ENCODE measurements around the gene PSMA4.
"Not testable (repeated sequence)": the region's sequence is repeated elsewhere in the genome, so short reads cannot be mapped to it uniquely, and the experiment has no call there.

The PSMA4 gene

DNA sequence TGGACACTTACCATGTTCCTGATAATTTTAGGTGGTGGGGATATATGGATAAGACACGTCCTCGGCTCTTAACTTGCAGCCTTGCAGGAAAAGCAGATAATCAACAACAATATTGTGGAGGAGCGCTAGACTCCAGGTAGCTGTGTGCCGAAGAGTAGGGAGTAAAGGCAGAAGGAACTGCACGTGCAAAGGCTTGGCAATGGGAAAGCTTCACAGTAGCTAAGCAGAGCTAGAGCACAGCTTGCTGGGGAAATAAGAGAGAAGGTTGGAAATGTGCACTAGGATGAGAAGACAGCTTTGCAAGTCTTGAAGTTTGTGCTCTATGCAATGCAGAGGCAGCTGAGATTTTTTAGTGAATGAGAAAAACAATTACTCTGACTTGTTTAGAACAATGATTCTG lies 12.4 kb downstream of the PSMA4 start:
- DNase-seq: no peak

DNA sequence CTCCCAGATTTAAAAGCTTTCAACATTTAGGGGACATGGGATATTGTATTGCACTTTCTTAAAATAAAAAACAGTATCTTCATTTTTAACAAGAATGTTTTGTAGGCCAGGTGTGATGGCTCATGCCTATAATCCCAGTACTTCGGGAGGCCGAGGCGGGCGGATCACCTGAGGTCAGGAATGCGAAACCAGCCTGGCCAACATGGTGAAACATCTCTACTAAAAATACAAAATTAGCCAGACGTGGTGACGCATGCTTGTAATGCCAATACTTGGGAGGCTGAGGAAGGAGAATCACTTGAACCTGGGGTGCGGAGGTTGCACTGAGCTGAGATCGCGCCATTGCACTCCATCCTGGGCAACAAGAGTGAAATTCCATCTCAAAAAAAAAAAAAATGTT lies 20.0 kb downstream of the PSMA4 start:
- DNase-seq: not testable (repeated sequence)

DNA sequence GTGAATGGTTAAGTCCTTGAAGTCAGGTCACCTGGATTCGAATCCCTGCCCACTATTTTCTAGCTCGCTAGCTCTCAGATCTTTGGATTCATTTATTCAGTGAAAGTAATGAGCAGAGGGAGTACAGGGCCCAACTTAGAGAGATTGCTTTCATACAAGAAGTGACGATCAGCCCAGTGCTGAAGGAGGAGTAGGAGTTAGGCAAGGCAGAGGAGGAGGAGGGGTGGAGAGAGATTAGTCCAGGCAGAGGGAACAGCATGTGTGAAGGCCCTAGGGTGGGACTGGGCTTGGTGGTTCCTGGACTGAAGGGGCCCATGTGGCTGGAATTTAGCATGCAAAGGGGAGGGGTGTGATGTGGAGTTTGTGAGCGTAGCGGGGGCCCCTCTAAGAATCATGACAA lies 21.2 kb downstream of the PSMA4 start:
- no peak for DNase-seq

DNA sequence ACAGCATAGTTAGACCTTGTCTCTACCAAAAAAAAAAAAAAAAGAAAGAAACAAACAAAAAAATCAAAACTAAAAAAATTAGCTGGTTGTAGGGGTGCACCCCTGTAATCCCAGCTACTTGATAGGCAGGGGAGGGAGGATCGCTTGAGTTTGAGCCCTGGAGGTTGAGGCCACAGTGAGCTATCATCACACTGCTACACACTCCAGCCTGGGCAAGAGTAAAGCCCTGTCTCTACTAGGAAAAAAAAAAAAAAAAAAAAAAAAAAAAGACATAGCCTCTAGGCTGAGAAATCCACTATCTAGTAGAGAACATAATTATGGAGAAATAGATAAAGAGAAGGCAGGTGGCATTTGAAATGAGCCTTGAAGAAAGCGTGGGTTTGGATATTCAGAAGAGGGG lies 22.8 kb downstream of the PSMA4 start:
- no peak for DNase-seq

DNA sequence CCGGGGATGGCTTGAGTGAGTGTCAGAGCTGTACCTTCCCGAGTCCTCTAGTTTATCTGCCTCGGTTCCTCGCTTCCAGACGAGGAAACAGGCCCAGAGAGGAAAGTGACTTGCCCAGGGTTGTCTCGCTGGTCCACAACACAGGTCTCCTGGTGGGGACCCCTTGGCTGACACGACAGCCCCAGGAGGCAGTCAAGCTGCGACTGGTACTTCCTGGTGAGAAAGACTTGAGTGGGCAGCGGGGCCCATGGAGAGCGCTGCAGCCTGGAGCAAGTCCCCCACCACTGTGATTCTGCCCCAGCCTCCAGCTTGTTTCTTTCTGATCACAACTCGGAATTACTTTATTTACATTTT lies 24.5 kb downstream of the PSMA4 start:
- DNase-seq: no peak

DNA sequence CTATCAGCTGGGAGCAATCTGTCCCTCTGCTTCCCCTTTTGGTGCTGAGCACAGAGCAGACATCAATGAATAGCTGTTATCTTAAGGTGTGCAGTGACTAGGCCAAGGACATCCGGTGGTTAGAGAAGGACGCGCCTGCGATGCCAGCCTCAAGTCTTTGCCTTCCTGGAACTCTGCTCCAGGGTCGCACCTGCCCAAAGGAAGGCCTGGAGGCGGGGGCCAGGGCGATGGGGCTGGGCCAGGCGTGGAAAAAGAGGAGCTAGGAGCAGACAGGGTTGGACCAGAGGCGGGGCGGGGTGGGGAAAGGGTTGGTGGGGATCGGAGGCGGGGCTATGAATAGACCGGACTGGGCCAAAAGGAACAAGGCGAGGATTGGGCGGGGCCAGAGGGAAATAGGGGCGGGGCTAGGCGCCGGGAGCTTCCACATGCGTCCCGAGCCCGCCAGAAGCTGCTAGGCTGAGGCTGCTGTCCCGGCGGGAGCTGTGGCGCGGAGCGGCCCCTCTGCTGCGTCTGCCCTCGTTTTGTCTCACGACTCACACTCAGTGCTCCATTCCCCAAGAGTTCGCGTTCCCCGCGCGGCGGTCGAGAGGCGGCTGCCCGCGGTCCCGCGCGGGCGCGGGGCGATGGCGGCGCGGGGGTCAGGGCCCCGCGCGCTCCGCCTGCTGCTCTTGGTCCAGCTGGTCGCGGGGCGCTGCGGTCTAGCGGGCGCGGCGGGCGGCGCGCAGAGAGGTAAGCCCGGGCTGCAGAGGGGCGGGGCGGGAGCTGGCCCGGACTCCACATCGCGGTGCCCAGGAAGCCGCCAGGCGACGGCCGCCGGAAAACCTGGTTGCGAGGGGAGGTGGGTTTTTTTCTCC lies 25.1 kb downstream of the PSMA4 start, which contains the start of gene CHRNA5:
CHRNA5 (plus strand) TSS at position 424 of the 854 bp plus-strand sequence; CDS start at position 624, 200 bp downstream.
- peak; percentile 84 for DNase-seq

DNA sequence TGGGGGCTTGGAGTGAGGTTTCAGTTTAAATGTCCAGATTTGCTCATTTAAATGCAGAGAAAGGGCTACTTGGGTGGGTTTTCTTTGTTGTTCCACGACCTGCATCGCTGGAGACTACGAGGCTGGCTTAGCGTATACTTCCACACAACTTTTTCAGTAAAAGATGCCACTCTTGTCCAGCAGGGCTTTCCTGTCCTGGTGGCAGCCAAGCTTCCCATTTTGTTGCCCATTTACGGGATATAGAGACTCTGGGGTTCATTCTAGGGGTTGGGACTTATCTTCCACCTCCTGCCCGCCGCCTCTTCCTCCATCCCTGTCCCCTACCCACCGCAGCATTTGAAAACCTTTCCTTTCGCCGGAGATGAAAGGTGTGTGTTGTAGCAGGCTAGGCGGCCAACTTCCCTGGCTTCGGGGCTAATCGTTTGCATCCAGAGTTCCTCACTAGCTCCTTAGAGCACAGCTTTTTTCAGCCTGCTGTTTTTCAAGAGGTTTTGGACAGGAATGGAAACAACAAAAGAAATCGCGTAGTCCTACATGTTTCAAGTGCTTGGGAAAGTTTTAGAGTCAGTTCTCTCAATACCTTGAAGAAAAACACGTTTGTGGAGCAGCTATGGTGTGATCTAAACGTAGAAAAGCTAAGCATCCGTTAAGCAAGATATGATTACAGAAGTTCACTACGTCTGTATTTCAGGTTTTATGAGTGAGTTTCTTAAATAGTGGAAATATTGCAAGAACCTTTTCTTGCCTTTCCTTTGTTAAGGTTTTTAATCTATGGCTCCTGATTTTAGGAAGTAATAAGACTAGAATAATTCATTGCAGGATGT lies 25.9 kb downstream of the PSMA4 start:
- DNase-seq: peak; percentile 41

DNA sequence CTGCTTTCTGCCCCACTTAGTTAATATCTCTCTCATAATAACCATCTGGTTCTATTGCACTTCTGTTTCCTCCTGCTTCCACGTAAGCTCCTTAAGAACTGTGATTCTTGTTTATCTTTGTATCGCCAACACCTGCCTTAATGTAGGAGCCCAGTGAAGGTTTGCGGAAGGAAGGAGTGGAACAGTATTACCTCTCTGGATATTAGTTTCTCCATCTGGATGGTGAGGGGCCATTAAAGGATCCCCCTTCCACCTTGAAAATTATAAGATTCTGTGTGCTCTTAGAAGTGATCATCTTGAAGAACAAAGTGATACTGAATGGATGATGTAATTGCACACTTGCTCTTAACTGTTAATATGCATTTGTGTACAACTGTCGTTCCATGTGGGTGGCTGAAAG lies 27.3 kb downstream of the PSMA4 start:
- DNase-seq: no peak

DNA sequence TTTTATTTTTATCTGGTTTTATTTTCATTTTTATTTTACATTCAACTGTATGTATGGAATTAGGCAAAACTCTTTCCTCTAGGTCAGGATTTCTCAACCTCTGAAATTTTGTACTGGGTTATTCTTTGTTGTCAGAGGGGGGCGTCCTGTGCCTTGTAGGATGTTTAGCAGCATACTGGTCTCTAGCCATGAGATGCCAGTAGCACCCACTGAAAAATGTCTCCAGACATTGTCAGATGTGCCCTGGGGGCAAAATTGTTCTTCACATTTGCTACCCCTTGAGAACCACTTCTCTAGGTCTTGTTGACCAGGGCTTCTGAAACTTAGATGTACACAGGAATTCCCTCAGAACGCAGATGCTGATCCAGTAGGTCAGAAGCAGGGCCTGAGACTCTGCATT lies 30.5 kb downstream of the PSMA4 start:
- DNase-seq: peak; percentile 29

DNA sequence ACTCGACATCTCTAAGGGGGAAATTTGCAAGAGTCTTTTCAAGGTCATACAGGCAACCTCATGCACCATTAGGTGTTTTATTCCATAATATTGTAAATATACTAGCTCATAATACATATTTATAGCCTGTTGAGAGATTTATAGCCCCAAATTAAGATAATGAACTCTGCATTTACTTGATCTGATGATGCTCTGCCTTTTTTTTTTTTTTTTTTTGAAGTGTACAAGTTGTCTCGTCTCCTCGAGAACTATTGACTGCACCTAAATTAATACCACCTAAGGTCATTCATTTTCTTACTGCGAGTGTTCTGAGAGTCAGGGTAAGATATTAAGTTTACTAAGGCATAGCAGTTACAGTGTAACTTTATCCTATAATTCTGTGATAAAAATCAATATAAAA lies 31.1 kb downstream of the PSMA4 start:
- DNase-seq: no peak

DNA sequence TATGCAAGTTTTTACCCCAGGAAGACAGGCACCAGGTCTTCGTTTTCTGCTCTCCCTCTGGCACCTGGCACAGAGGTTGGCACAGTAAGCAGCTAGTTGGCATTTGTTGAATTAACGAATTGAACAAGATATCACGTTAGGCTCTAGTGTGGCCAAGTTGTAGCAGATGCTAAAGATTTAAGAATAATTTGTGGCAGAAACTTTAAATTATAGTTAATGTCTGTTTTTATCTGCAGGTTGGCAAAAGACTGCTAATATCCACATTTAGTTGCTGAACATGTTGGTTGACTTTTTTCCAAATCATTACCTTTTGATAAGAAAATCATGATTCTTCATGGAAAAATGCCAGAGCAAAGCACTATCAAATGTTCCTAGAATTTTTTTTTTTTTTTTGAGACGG lies 33.2 kb downstream of the PSMA4 start:
- no peak for DNase-seq

DNA sequence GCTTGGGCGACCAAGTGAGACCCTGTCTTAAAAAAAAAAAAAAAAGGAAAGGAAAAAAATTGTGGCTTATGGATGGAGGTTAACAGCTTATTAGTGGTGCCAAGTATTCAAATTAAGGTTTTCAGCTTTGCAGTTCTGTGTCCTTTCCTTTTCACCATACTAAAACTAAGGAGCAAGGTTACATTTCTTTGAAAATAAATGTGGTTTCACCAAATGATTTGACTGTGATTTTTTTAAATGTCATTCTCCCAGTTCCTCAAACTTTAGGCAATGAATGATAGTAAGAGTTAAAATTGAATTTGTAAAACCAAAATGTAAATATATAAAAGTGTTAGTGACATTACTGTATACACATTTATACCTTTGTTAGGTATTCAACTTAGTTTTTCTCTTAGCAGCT lies 34.7 kb downstream of the PSMA4 start:
- DNase-seq: no peak

DNA sequence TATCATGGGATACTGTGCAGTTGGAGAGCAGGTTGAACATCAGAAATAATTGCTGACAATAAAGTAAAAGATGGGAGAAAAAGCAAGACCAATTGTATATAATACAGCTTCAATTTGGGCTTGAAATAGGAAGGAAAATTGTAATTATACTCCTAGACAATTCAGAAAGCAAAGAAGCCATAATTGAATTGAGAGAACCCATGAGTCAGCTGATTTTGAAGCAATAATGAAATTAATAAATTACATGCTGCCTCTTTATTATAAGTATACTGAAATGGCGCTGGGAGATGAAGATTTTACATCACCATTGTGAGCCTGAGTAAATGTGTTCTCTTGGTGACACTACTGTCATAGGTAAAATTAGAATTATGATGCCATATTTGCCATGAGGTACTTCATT lies 57.3 kb downstream of the PSMA4 start:
- no peak for DNase-seq

DNA sequence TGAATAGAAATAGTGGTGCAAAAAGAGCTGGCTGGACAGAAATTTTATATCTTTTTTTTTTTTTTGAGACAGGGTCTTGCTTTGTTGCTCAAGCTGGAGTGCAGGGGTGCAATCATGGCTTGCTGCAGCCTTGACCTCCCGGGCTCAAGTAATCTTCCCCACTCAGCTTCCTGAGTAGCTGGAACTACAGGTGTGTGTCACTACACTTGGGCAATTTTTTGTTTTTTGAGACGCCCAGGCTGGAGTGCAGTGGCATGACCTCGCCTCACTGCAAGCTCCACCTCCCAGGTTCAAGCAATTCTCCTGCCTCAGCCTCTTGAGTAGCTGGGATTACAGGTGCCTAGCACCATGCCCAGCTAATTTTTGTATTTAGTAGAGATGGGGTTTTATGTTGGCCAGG lies 58.1 kb downstream of the PSMA4 start:
- no peak for DNase-seq

DNA sequence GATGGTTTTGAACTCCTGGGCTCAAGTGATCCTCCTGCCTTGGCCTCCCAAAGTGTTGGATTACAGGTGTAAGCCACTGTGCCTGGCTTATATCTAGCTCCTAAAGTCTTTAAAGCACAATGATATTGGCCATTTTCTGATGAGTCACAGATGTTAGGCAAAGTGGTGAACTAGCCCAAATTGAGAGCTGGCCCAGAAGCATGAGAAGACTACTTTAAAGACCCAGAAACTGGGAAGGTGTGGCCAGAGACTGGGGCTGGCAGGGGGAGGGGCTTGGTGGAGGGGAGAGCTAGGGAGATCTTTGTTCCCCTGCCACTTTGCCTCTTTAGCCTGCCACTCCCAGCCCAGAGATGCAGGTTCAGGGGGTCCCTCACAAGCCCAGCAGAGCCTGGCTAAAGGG lies 58.9 kb downstream of the PSMA4 start:
- DNase-seq: peak; percentile 27
